ENCODE data around the gene TMEM266. TPM values are rescaled to one million over a fixed set of nuclear protein-coding genes. Genes with fewer than 3 reads are reported as not detected.

The TMEM266 gene
- total and polyA plus RNA-seq, 2 experiments from 2014 or later = 0.42 to 5.0 TPM

GRCh38 chr15:76116138-76116885 is 56.5 kb downstream of the TMEM266 start:
- ATAC-seq (peak; percentile 96), DNase-seq (ENCODE audit: low spot score) (peak; percentile 88)
- H4K20me1 ChIP-seq (replicated peaks; ENCODE audit: insufficient read depth) = no peaks in the 10 kb centered on the region
- peak overlapping the region; percentile 80 for H2AFZ ChIP-seq
- H3K4me2 ChIP-seq = peak overlapping the region; percentile 71
- no peaks in the 10 kb centered on the region for H3K79me2 ChIP-seq (replicated peaks; ENCODE audit: insufficient read depth)
- H3K4me1 Mint-ChIP-seq = peaks cover 24% of the 10 kb centered on the region
- no peak overlapping the region; the same call in 1 of the 2 replicates for H3K27ac Mint-ChIP-seq
- TF ChIP-seq JUNB (IDR thresholded peaks at IDR 0.05; ENCODE audit: unreplicated experiment) = no peak
- TF ChIP-seq ZNF114 (CRISPR knock-in tag; IDR thresholded peaks at IDR 0.05) = no peak
- no peak for TF ChIP-seq REST (IDR thresholded peaks at IDR 0.05; ENCODE audit: unreplicated experiment)
- no peak for TF ChIP-seq POLR2AphosphoS5 (IDR thresholded peaks at IDR 0.05; ENCODE audit: low read depth)
- no peak for TF ChIP-seq CREB1 (CRISPR knock-in tag; IDR thresholded peaks at IDR 0.05; ENCODE audit: low read depth)
- peaks cover 17% of the 10 kb centered on the region for H3K4me1 ChIP-seq (ENCODE audit: insufficient read depth)
- H3K4me3 ChIP-seq = peak overlapping the region; percentile 33; the same call in 1 of the 2 replicates
- H3K27me3 Mint-ChIP-seq (ENCODE audit: insufficient read depth, low read depth, poor library complexity) = peaks cover 7% of the 10 kb centered on the region
- H3K9me3 Mint-ChIP-seq = peaks cover 4% of the 10 kb centered on the region; the same call in 2 of the 3 replicates
- peak overlapping the region; percentile 75; the same call in 1 of the 2 replicates for H3K27ac ChIP-seq (ENCODE audit: low read depth)
- no peaks in the 10 kb centered on the region; the same call in 1 of the 2 replicates for H3K36me3 ChIP-seq (ENCODE audit: insufficient read depth)
- H3K4me3 Mint-ChIP-seq = peak overlapping the region; percentile 43
- H3F3A ChIP-seq (replicated peaks; ENCODE audit: low read depth) = no peaks in the 10 kb centered on the region; the same call in 1 of the 2 replicates
- H3K9me2 ChIP-seq (ENCODE audit: insufficient read depth) = no peaks in the 10 kb centered on the region
- no peaks in the 10 kb centered on the region for H3K27me3 ChIP-seq (ENCODE audit: insufficient read depth)
- H3K36me3 Mint-ChIP-seq (ENCODE audit: low read depth) = peaks cover 1% of the 10 kb centered on the region; the same call in 2 of the 3 replicates

GRCh38 chr15:76117181-76117580 is 57.4 kb downstream of the TMEM266 start:
- Mint-ChIP-seq H3K27me3 (ENCODE audit: insufficient read depth, low read depth, poor library complexity) (peaks cover 6% of the 10 kb centered on the region), H3K27ac (no peak overlapping the region), H3K4me3 (no peak overlapping the region), H3K4me1 (peaks cover 24% of the 10 kb centered on the region), H3K9me3 (no peaks in the 10 kb centered on the region; the same call in 2 of the 3 replicates), H3K36me3 (ENCODE audit: low read depth) (no peaks in the 10 kb centered on the region)
- Histone ChIP-seq H3F3A (replicated peaks; ENCODE audit: low read depth) (no peaks in the 10 kb centered on the region; the same call in 1 of the 2 replicates), H3K4me3 (no peak overlapping the region), H2AFZ (no peak overlapping the region), H3K4me1 (ENCODE audit: insufficient read depth) (peaks cover 17% of the 10 kb centered on the region), H3K27me3 (ENCODE audit: insufficient read depth) (no peaks in the 10 kb centered on the region), H4K20me1 (replicated peaks; ENCODE audit: insufficient read depth) (no peaks in the 10 kb centered on the region), H3K27ac (ENCODE audit: low read depth) (no peak overlapping the region), H3K4me2 (no peak overlapping the region), H3K36me3 (ENCODE audit: insufficient read depth) (no peaks in the 10 kb centered on the region), H3K9me2 (ENCODE audit: insufficient read depth) (no peaks in the 10 kb centered on the region), H3K79me2 (replicated peaks; ENCODE audit: insufficient read depth) (no peaks in the 10 kb centered on the region)
- ATAC-seq (no peak), DNase-seq (ENCODE audit: low spot score) (no peak)
- TF ChIP-seq ZNF331 (CRISPR knock-in tag; IDR thresholded peaks at IDR 0.05; ENCODE audit: low read depth) (no peak), ZNF114 (CRISPR knock-in tag; IDR thresholded peaks at IDR 0.05) (no peak), REST (IDR thresholded peaks at IDR 0.05; ENCODE audit: unreplicated experiment) (no peak), CREB1 (CRISPR knock-in tag; IDR thresholded peaks at IDR 0.05; ENCODE audit: low read depth) (no peak), EZH2phosphoT487 (IDR thresholded peaks at IDR 0.05; ENCODE audit: unreplicated experiment) (no peak), NANOG (IDR thresholded peaks at IDR 0.05; ENCODE audit: borderline replicate concordance) (no peak), POLR2AphosphoS5 (IDR thresholded peaks at IDR 0.05; ENCODE audit: low read depth) (no peak)

Data from GM23338 (cell line).